HG03196 (cell line): Measurements from ENCODE around the gene PSD.

Source experiments
- ATAC-seq: cut with Tn5 transposase; IDR thresholded peaks from one replicate; pipeline ENCODE4 v1.9.1; 2021; ENCODE audit not compliant: unreplicated experiment

PSD gene

DNA sequence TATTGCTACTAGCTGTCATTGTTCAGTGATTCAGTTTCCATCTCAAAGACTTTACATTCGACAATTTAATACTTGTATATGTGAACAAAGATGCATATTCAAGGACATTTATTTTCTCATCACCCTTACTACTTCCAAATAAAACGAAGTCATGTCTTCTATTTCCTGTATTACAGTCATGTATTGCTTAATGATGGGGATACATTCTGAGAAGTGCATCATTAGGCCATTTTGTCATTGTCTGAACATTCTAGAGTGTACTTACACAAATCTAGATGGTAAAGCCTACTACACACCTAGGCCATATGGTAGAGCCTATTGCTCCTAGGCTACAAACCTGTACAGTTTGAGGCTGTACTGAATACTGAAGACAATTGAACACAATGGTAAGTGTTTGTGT is 26.3 kb upstream of the PSD start:
- ATAC-seq: no peak

DNA sequence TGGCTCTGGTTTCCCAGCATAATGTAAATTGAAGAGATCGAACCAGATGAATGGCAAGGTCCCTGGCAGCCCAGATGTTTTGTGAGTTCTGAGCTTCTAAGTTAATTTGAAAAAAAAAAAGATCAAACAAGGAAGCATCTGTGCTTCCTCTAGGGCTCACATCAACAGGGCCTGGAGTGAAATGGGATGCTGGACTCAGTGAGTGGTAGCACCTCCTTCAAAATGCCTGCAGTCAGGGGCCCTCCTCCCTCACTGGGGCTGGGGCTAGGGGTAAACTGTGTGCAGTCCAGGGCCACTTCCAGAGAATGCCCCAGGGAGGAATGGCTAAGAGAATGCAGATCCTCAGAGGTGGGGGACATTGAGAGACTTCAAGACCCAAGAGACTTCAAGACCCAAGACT is 19.8 kb upstream of the PSD start:
- no peak for ATAC-seq

DNA sequence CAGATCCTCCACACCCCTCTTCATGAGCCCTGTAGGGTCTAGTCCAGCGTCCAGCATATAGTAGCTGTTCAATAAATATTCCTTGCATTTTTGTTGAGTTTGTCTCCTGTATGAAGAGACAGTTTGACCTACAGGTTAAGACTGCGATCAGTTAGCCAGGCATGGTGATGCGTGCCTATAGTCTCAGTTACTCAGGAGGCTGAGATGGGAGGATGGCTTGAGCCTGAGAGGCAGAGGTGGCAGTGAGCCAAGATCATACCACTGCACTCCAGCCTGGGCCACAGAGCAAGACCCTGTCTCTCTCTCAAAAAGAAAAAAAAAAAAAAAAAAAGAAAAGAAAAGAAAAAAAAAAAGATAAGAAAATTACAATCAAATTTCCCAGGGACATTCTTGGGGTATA is 18.9 kb upstream of the PSD start:
- ATAC-seq: no peak

- ATAC-seq: no peak
Observed at GRCh38 chr10:102436312-102436711, 17.7 kb upstream of the PSD start.

- no peak for ATAC-seq
Observed at GRCh38 chr10:102435529-102436233, 17.1 kb upstream of the PSD start.

DNA sequence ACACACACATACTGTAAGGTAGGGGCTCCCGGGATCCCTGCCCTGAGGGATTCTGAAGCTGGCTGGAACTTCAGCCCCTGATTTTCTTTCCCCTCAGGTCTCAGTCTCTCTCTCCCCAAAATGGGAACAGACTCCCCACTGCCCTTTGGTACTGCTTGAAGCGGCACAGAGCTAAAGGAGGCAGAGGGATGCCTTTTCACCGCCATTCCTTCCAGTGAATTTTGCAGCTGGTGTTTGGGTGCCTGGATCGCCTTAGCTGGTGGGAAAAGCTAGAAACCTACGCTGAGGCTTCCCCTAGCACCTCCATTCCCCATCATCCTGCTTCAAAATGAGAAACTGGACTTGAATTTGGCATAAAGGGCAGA is 16.5 kb upstream of the PSD start:
- ATAC-seq: no peak

DNA sequence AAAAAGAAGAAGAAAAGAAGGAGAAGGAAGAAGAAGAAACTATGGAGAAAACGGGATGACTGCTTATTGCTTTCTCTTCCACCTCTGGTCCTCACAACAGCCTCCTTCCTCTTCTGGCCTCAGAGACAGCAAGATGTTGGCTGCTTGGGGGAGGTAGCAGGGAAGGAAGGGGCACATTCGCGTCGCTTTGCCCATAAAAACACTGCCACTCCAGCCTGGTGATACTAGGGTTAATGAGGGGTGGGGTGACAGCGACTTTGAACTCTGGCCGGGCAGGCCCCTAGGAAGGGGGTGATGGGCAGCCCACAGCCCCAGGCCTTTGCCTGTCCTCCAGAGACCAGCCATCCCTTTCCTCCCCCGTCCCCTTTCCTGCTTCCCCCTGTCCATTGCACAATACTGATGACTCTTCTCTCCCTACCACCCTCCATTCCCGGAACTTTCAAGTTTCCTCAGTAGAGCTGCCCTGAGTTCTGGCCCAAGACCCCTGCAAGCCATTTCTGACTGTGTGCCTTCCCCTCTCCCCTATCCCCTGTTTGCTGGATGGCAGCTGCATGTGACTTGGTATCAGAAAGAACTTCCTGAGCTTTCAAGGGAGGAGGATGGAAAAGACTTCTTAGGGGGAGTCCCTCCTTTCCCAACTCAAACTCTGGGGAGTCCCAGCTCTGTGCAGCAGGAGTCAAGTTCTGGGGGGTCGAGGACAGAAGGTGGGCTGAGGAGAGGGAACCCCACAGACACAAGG is 16.0 kb upstream of the PSD start:
- ATAC-seq: no peak

DNA sequence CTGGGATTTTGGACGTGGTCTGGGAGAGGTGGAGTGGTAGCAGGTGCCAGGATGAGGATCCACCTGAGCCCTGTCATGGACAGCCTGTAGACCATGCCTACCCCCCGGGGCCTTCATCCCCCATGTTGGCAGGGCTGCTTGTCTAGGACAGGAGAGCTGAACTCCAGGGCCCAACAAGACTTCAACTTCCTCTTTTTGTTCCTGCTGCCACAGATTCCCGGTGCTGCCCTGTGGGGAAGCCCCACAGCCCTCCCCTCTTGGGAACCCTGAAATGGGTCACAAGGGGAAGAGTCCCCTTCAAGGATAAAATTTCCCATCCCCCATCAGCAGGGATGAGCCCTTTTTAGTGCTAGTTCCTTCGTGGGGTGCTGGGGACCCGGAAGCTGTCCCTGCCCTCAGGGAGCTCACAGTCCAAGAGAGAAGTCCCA is 15.0 kb upstream of the PSD start:
- no peak for ATAC-seq

GRCh38 chr10:102432162-102432950 is 13.8 kb upstream of the PSD start, which contains the start of gene CUEDC2:
CUEDC2 (minus strand) TSS chr10:102432574; CDS start chr10:102425188, 7,386 bp downstream.
- peak; percentile 90 for ATAC-seq

DNA sequence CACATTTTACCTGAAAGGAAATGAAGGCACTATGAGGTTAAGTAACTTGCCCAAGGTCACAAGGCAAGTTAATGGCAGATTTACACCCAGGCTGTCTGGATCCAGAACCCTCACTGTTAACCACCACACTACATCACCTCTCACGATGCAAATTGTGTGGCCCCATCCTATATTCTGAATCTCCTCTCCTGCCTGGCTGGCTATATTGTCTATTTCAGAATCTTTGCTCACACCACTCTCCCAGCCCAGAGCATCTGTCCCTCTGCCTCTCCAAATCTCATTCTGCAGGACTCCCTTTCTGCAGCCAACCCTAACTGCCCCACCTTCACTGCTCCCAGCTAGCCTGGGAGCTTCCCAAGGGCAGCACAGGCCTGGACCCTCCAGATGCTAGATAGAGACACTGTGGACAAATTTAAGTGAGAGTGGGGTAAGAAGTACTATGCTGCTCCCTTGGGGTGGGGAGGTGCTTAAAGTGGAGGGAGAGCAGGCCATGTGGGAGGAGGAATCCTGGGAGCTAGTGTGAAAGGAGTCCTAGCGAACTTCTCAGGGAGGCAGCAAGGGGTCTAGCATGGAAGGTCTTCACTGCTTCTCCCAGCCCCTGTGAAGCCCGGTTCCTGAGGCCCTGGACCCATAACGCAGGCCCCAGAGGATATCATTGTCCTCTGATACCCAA is 13.0 kb upstream of the PSD start:
- ATAC-seq: peak; percentile 13

- no peak for ATAC-seq
Observed at GRCh38 chr10:102429468-102429867, 10.9 kb upstream of the PSD start.

DNA sequence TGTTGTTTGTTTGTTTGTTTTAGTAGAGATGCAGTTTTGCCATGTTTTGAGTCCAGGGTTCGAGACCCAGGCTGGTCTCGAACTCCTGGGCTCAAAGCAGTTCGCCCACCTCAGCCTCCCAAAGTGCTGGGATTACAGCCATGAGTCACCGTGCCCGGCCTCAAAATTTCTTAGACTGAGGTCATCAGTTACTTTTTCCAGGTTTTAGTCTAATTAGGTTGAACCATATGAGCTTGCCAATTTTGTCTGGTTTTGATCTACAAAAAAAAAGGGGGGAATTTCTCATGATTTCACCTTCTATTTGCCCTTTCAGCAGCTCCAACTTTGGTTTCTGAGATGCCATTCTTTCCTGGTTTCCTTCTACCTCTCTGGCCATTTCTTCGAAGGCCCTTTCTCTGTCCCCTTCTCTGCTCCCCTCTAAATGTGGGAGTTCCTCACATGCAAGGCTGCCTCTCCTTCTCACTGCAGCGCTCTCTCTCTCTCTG is 8.3 kb upstream of the PSD start:
- ATAC-seq: no peak

GRCh38 chr10:102425444-102425843 is 6.9 kb upstream of the PSD start:
- no peak for ATAC-seq

GRCh38 chr10:102424916-102425315 is 6.3 kb upstream of the PSD start:
- no peak for ATAC-seq

DNA sequence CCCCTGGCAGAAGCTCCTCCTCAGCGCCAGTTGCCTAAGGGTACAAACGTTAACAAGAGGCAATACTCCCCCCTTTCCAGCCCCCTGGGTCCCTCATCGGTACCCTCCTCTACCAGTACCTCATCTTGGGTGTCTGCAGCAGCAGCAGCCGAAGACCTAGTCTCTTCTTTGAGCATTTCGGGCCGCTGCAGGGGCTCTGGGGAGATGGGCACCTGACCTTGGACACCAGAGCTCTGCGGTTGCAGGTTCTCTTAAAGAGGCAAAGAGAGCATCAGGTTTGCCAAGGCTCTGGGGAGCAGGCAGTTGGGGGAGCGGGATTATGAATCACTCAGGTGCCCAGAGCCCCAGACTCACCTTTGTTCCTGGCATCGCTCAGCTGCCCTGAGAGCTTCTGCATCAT is 5.6 kb upstream of the PSD start:
- ATAC-seq: no peak

- ATAC-seq: no peak
Observed at GRCh38 chr10:102423372-102423968, 4.9 kb upstream of the PSD start.

GRCh38 chr10:102422545-102423129 is 4.1 kb upstream of the PSD start:
- peak; percentile 23 for ATAC-seq

GRCh38 chr10:102421757-102422512 is 3.4 kb upstream of the PSD start:
- no peak for ATAC-seq

DNA sequence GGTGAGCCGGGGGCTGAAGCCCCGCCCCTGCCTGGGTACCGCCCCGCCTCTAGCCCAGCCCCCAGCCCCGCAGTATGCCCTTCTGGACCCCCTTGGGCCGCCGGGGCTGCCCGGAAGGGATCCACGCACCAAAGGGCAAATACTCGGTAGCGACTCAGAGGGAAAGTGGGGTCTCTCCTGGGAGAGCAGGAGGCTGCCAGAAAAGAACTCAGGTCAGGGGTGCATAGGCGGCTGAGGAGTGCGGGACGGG is 2.8 kb upstream of the PSD start:
- no peak for ATAC-seq
